ENCODE measurements around the gene ZDHHC12.

GRCh38 chr9:128770286-128771030 is 46.5 kb upstream of the ZDHHC12 start:
- TF ChIP-seq HOXC10 (CRISPR knock-in tag; IDR thresholded peaks at IDR 0.05) (no peak), CTCF (tag by site-specific recombination; IDR thresholded peaks at IDR 0.05) (no peak), ZNF138 (tag by site-specific recombination; IDR thresholded peaks at IDR 0.05; ENCODE audit: borderline replicate concordance) (no peak), REST (tag by site-specific recombination; IDR thresholded peaks at IDR 0.05) (no peak)

All from HEK293 (cell line).